Hippocampal formation (tissue), 2 donors: ENCODE results near the gene RASEF.
"Not testable (repeated sequence)": the region's sequence is repeated elsewhere in the genome, so short reads cannot be mapped to it uniquely, and the experiment has no call there.

Source experiments
- DNase-seq, 2 donors: peaks; one replicate each; lab custom pipeline; 2025; lab: John Stamatoyannopoulos, UW

Gene RASEF

GRCh38 chr9:83062651-83063527, at the start of gene RASEF:
Gene RASEF, minus strand, starts transcription at chr9:83063142. Its CDS starts 275 bp downstream, at chr9:83062867.
- DNase-seq, result no peak

- DNase-seq, result no peak
Measured at GRCh38 chr9:83111169-83111568, 48.2 kb upstream of the RASEF start.

GRCh38 chr9:83109296-83109695, 46.4 kb upstream of the RASEF start:
- DNase-seq, result no peak

GRCh38 chr9:83108208-83108607, 45.3 kb upstream of the RASEF start:
- DNase-seq, result no peak

- no peak for DNase-seq
Measured at GRCh38 chr9:83106772-83107171, 43.8 kb upstream of the RASEF start.

GRCh38 chr9:83106263-83106662, 43.3 kb upstream of the RASEF start:
- no peak for DNase-seq

GRCh38 chr9:83097633-83098032, 34.7 kb upstream of the RASEF start:
- no peak for DNase-seq

- not testable (repeated sequence) for DNase-seq
Measured at GRCh38 chr9:83093311-83093710, 30.4 kb upstream of the RASEF start.

- no peak for DNase-seq
Measured at GRCh38 chr9:83081846-83082245, 18.9 kb upstream of the RASEF start.

- no peak for DNase-seq
Measured at GRCh38 chr9:83081010-83081409, 18.1 kb upstream of the RASEF start.

- DNase-seq, result not testable (repeated sequence)
Measured at GRCh38 chr9:83075932-83076331, 13.0 kb upstream of the RASEF start.

GRCh38 chr9:83072498-83072897, 9.6 kb upstream of the RASEF start:
- DNase-seq, result not testable (repeated sequence)

- DNase-seq, result no peak
Measured at GRCh38 chr9:83071626-83072025, 8.7 kb upstream of the RASEF start.

GRCh38 chr9:83070261-83070660, 7.3 kb upstream of the RASEF start:
- no peak for DNase-seq

- DNase-seq, result no peak
Measured at GRCh38 chr9:83069651-83070050, 6.7 kb upstream of the RASEF start.

GRCh38 chr9:83068414-83068813, 5.5 kb upstream of the RASEF start:
- DNase-seq, result no peak

GRCh38 chr9:83067579-83067978, 4.6 kb upstream of the RASEF start:
- no peak for DNase-seq

GRCh38 chr9:83066771-83067170, 3.8 kb upstream of the RASEF start:
- no peak for DNase-seq

GRCh38 chr9:83065233-83065632, 2.3 kb upstream of the RASEF start:
- no peak for DNase-seq

- no peak for DNase-seq
Measured at GRCh38 chr9:83061990-83062650, 822 bp downstream of the RASEF start.

GRCh38 chr9:83061036-83061435, 1.9 kb downstream of the RASEF start:
- DNase-seq, result no peak

GRCh38 chr9:83060556-83060955, 2.4 kb downstream of the RASEF start:
- DNase-seq, result no peak

GRCh38 chr9:83059417-83059816, 3.5 kb downstream of the RASEF start:
- no peak for DNase-seq
